CD4-positive, alpha-beta T cell (primary cell): Measurements from ENCODE around the gene TNFAIP1. TPM values are rescaled to one million over a fixed set of nuclear protein-coding genes. Genes with fewer than 3 reads are reported as not detected.

Experiments used
- ATAC-seq: fragments of 200-7000 bp; cut with Tn5 transposase; one replicate; pipeline ENCODE4 v1.10.0; 2022; ENCODE audit warnings: mild to moderate bottlenecking; ENCODE audit not compliant: poor library complexity
- CTCF ChIA-PET: fragments of 350-600 bp; sonication (Branson Sonifier 250); formaldehyde crosslinking; loops from one replicate; lab custom pipeline; 2021; ENCODE audit warnings: antibody characterized with exemption, inconsistent platforms; lab: Charles Lee
- POLR2A ChIA-PET: fragments of 350-600 bp; sonication (Branson Sonifier 250); formaldehyde crosslinking; loops from one replicate; lab custom pipeline; 2021; ENCODE audit warnings: antibody characterized with exemption, inconsistent platforms; lab: Charles Lee
- DNase-seq, 14 experiments: peaks; one replicate each; pipeline ENCODE4 v3.0.0-alpha.2; 2013 to 2020; ENCODE audit warnings: mixed read lengths in 2 of 14
- H3K27ac ChIP-seq, 2 donors: one replicate each; pipeline versions ENCODE4 v1.5.1 to v1.7.0; 2013; ENCODE audit warnings: low read length in 2 of 2, low read depth in 1 of 2, mild to moderate bottlenecking in 1 of 2
- H3K27me3 ChIP-seq, 2 experiments: 1 replicate in 1 of 2; 2 replicates in 1 of 2; pipeline versions ENCODE4 v1.6.1 to v1.7.0; 2013; ENCODE audit warnings: low read length in 2 of 2, control low read depth in 1 of 2, mild to moderate bottlenecking in 1 of 2, moderate library complexity in 1 of 2; ENCODE audit not compliant: insufficient read depth in 2 of 2, control insufficient read depth in 1 of 2
- H3K36me3 ChIP-seq: one replicate; pipeline ENCODE4 v1.6.1; 2013; ENCODE audit warnings: low read length, control low read depth; ENCODE audit not compliant: insufficient read depth
- H3K4me1 ChIP-seq: one replicate; pipeline ENCODE4 v1.6.1; 2013; ENCODE audit warnings: low read length, control low read depth; ENCODE audit not compliant: insufficient read depth
- H3K4me3 ChIP-seq: one replicate; pipeline ENCODE4 v1.5.1; 2013; ENCODE audit warnings: mild to moderate bottlenecking, low read length, moderate library complexity
- H3K9me3 ChIP-seq, 2 experiments: 1 replicate in 1 of 2; 2 replicates in 1 of 2; pipeline versions ENCODE4 v1.6.1 to v1.7.0; 2013; ENCODE audit warnings: low read length in 2 of 2, mild to moderate bottlenecking in 2 of 2, control low read depth in 1 of 2, moderate library complexity in 1 of 2; ENCODE audit not compliant: control insufficient read depth in 1 of 2, insufficient read depth in 1 of 2
- H3K27ac Mint-ChIP-seq: one replicate; pipeline ENCODE4 v1.8.0; 2020; ENCODE audit warnings: mixed read lengths
- H3K27me3 Mint-ChIP-seq: one replicate; pipeline ENCODE4 v1.8.0; 2021; ENCODE audit warnings: mixed read lengths
- H3K36me3 Mint-ChIP-seq: one replicate; pipeline ENCODE4 v1.8.0; 2021; ENCODE audit warnings: low read depth, mixed read lengths
- H3K4me1 Mint-ChIP-seq: one replicate; pipeline ENCODE4 v1.8.0; 2021; ENCODE audit warnings: low read depth, mixed read lengths
- H3K4me3 Mint-ChIP-seq: one replicate; pipeline ENCODE4 v1.8.0; 2020; ENCODE audit warnings: mild to moderate bottlenecking, mixed read lengths
- H3K9me3 Mint-ChIP-seq: one replicate; pipeline ENCODE4 v1.8.0; 2020; ENCODE audit warnings: mixed read lengths
- intact Hi-C, 2 experiments: fragments of 100-400 bp; cut with DNase I in 1 of 2; cut with micrococcal nuclease in 1 of 2; formaldehyde crosslinking; loops; one replicate each; pipeline versions ENCODE4 v1.15.1 to v1.9.0; 2023 to 2025; cut with DNase I, micrococcal nuclease
- total RNA-seq, 174 experiments: library from RNA in 2 of 174; stranded (reverse) in 2 of 174; gene quantifications; one replicate each; pipeline ENCODE4 v1.2.3 and lab custom pipeline; 2021 to 2026
- TF ChIP-seq, protein P1 (sequence below): fragments of 200-600 bp; IDR thresholded peaks from one replicate; pipeline ENCODE4 v1.8.0; 2022; ENCODE audit warnings: antibody characterized with exemption, mild to moderate bottlenecking

The TNFAIP1 gene
- total RNA-seq, 2 experiments from 2014 or later = 9.5 to 12.1 TPM

DNA sequence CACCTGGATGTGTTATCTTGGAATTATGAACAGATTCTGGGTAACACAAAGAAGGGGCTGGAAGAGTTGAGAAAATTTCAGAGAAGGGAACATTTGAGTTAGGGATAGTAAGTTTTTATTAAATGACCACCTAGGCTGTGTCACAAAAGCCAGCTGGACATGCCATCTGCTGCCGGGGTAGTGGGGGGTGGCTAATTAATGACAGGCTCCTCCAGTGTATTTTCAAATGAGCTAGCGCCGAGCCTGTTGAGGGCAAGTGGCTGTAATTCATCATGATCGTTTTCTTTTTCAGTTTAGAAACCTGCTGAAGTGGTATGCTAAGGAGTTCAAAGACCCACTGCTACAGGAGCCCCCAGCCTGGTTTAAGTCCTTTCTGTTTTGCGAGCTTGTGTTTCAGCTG is 10.3 kb upstream of the TNFAIP1 start:
- H3K4me3 Mint-ChIP-seq = no peak overlapping the region
- no peaks in the 10 kb centered on the region for H3K9me3 ChIP-seq
- POLR2A ChIA-PET = interaction anchor here (1.8 kb wide), 1 partner anchor 10 kb away, joined by 7 read pairs; the partner anchor contains the start of genes IFT20 and TNFAIP1
- peaks cover under 1% of the 10 kb centered on the region for H3K4me1 Mint-ChIP-seq
- intact Hi-C loops = no loop called here
- H3K27ac Mint-ChIP-seq = no peak overlapping the region
- CTCF ChIA-PET = interaction anchor here (0.7 kb wide), 1 partner anchor 73 kb away, joined by 3 read pairs; no protein-coding TSS in a partner anchor
- H3K36me3 ChIP-seq = peaks cover 20% of the 10 kb centered on the region
- H3K27me3 Mint-ChIP-seq = no peaks in the 10 kb centered on the region
- H3K27ac ChIP-seq = no peak overlapping the region
- no peak for DNase-seq
- H3K9me3 Mint-ChIP-seq = no peaks in the 10 kb centered on the region
- H3K27me3 ChIP-seq = no peaks in the 10 kb centered on the region
- TF ChIP-seq, protein P1, sequence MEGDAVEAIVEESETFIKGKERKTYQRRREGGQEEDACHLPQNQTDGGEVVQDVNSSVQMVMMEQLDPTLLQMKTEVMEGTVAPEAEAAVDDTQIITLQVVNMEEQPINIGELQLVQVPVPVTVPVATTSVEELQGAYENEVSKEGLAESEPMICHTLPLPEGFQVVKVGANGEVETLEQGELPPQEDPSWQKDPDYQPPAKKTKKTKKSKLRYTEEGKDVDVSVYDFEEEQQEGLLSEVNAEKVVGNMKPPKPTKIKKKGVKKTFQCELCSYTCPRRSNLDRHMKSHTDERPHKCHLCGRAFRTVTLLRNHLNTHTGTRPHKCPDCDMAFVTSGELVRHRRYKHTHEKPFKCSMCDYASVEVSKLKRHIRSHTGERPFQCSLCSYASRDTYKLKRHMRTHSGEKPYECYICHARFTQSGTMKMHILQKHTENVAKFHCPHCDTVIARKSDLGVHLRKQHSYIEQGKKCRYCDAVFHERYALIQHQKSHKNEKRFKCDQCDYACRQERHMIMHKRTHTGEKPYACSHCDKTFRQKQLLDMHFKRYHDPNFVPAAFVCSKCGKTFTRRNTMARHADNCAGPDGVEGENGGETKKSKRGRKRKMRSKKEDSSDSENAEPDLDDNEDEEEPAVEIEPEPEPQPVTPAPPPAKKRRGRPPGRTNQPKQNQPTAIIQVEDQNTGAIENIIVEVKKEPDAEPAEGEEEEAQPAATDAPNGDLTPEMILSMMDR = no peak
- no peaks in the 10 kb centered on the region for H3K4me1 ChIP-seq
- ATAC-seq = no peak
- H3K36me3 Mint-ChIP-seq = peaks cover 35% of the 10 kb centered on the region
- no peak overlapping the region for H3K4me3 ChIP-seq

DNA sequence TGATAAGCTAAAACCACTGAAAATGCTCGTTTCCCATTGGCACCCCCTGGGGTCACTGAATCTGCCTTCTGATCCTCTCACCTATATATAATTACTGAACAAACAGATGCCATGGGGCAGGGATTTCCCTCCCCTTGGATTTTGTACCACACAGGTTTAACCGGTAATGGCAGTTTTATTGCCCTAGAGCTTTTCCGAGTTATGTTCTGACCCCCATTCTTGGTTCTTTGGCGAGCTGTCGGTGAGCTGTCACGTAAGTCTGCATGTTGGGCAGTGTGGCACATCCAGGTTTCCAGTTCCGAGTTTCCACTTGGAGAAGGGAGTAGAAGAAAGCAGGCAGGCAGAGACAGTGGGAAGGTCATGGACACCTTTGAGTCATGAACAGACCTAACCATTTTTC is 9.4 kb upstream of the TNFAIP1 start:
- ChIA-PET CTCF (no interaction called here), POLR2A (interaction anchor here (1.8 kb wide), 1 partner anchor 9 kb away, joined by 7 read pairs; the partner anchor contains the start of genes IFT20 and TNFAIP1)
- Histone ChIP-seq H3K4me1 (no peaks in the 10 kb centered on the region), H3K9me3 (no peaks in the 10 kb centered on the region), H3K27me3 (no peaks in the 10 kb centered on the region), H3K4me3 (no peak overlapping the region), H3K27ac (no peak overlapping the region), H3K36me3 (peaks cover 29% of the 10 kb centered on the region)
- Mint-ChIP-seq H3K36me3 (peaks cover 43% of the 10 kb centered on the region), H3K4me3 (no peak overlapping the region), H3K4me1 (no peaks in the 10 kb centered on the region), H3K27ac (no peak overlapping the region), H3K27me3 (no peaks in the 10 kb centered on the region), H3K9me3 (no peaks in the 10 kb centered on the region)
- no peak for DNase-seq
- TF ChIP-seq, protein P1 = no peak
- no peak for ATAC-seq
- intact Hi-C loops = no loop called here

DNA sequence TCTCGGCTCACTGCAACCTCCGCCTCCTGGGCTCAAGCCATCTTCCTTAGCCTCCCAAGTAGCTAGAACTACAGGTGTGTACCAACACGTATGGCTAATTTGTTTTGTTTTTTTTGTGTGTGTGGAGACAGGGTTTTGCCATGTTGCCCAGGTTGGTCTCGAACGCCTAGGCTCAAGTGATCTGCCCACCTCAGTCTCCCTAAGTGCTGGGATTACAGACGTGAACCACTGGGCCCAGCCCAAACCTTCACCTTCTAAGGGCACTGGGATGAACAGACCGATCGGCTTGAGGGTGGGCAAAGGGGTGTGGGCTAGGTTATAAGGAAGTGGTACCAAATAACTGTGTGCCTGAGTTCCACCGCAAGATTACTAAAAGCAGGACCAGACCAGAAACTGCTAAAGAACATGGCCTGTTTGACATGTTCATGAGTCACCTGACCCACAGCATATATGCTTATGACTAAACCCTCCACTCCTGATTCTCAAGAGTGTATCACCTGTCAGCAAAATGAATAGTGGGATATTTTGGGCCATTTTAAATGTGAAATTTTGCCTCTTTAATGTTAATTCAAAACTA is 8.4 kb upstream of the TNFAIP1 start:
- ATAC-seq = no peak
- H3K4me1 ChIP-seq = no peaks in the 10 kb centered on the region
- Mint-ChIP-seq H3K9me3 (no peaks in the 10 kb centered on the region), H3K36me3 (peaks cover 52% of the 10 kb centered on the region), H3K4me1 (peaks cover 2% of the 10 kb centered on the region), H3K27ac (no peak overlapping the region), H3K4me3 (no peak overlapping the region), H3K27me3 (no peaks in the 10 kb centered on the region)
- no peaks in the 10 kb centered on the region for H3K9me3 ChIP-seq
- DNase-seq = no peak
- intact Hi-C loops = no loop called here
- H3K27me3 ChIP-seq = no peaks in the 10 kb centered on the region
- ChIA-PET CTCF (no interaction called here), POLR2A (no interaction called here)
- TF ChIP-seq, protein P1 = no peak
- H3K4me3 ChIP-seq = no peak overlapping the region
- peaks cover 39% of the 10 kb centered on the region for H3K36me3 ChIP-seq
- no peak overlapping the region for H3K27ac ChIP-seq
